Measurements from ENCODE around the gene PRR19. TPM values are rescaled to one million over a fixed set of nuclear protein-coding genes. Genes with fewer than 3 reads are reported as not detected.

Gene PRR19
- total RNA-seq, 1 experiment from 2014 or later, result 3.2 TPM

- H3K4me1 Mint-ChIP-seq, result peaks cover 10 to 17% of the 10 kb centered on the region in 2 experiments
- peak overlapping the region; percentile 80 to 89 for H3K4me3 Mint-ChIP-seq
- no peak overlapping the region for H3K9ac ChIP-seq (ENCODE audit: extremely low read depth, insufficient read length, low read length)
- no peak overlapping the region for H3K18ac ChIP-seq (ENCODE audit: insufficient read length, low read depth, low read length)
- H3K4ac ChIP-seq (ENCODE audit: low read depth, low read length), result no peak overlapping the region
- no peaks in the 10 kb centered on the region for H3K9me3 Mint-ChIP-seq
- no peak overlapping the region for H3T11ph ChIP-seq (ENCODE audit: low read length)
- H3K23me2 ChIP-seq (ENCODE audit: insufficient read length, low read depth, low read length, poor library complexity, severe bottlenecking), result peaks cover 19% of the 10 kb centered on the region
- DNase-seq, result no peak
- peaks cover 47% of the 10 kb centered on the region for H3K27me3 Mint-ChIP-seq (ENCODE audit: low read depth)
- H4K8ac ChIP-seq (replicated peaks; ENCODE audit: insufficient read length, low read depth, low read length), result no peak overlapping the region
- H3K36me3 Mint-ChIP-seq (ENCODE audit: insufficient read depth in 1 of 3, low read depth in 3 of 3), result peaks cover 0 to 3% (median 0%) of the 10 kb centered on the region in 3 experiments; a peak in 2 of 7 replicates
- H3K79me2 ChIP-seq (ENCODE audit: insufficient read depth, low read length), result peaks cover 3% of the 10 kb centered on the region; the same call in 1 of the 2 replicates
- no peaks in the 10 kb centered on the region for H3K9me3 ChIP-seq (ENCODE audit: control insufficient read depth, low read depth, low read length)
- peaks cover 8% of the 10 kb centered on the region for H3K79me1 ChIP-seq (ENCODE audit: insufficient read depth, low read depth, low read length, poor library complexity, severe bottlenecking)
- H4K20me1 ChIP-seq (ENCODE audit: control insufficient read depth, insufficient read depth, insufficient read length), result no peaks in the 10 kb centered on the region
- no peaks in the 10 kb centered on the region for H3K27me3 ChIP-seq (ENCODE audit: insufficient read depth, low read length)
- no peak overlapping the region for H2BK120ac ChIP-seq (ENCODE audit: low read depth, low read length, poor library complexity, severe bottlenecking)
- H4K5ac ChIP-seq (ENCODE audit: insufficient read length, low read depth, low read length), result no peak overlapping the region
- peak overlapping the region; percentile 54; the same call in 1 of the 2 replicates for H3K14ac ChIP-seq (ENCODE audit: insufficient read depth, low read length)
- no peak overlapping the region for H2AFZ ChIP-seq (ENCODE audit: low read length)
- no peak overlapping the region for H3K56ac ChIP-seq (ENCODE audit: insufficient read length, low read depth, low read length)
- WGBS (ENCODE audit: extremely low coverage, insufficient read length, low lambda C conversion rate), result no CpG with 5 or more reads among the region's 92 CpGs
- no peak; the same call in 2 of the 3 replicates for TF ChIP-seq CTCF (conservative IDR thresholded peaks at IDR 0.05)
- no peak overlapping the region for H3K27ac Mint-ChIP-seq
- H2BK15ac ChIP-seq (ENCODE audit: low read depth, low read length), result no peak overlapping the region
- H2BK5ac ChIP-seq (ENCODE audit: insufficient read length, low read length), result no peak overlapping the region
- H3K4me1 ChIP-seq (ENCODE audit: insufficient read depth, low read length), result no peaks in the 10 kb centered on the region; the same call in 1 of the 2 replicates
- no peak overlapping the region for H2AK5ac ChIP-seq (ENCODE audit: insufficient read length, low read length)
- H3K27ac ChIP-seq (ENCODE audit: insufficient read length, low read depth, low read length), result no peak overlapping the region
- H3K23ac ChIP-seq (ENCODE audit: insufficient read length, low read depth, low read length), result no peak overlapping the region
- no peak overlapping the region for H2BK12ac ChIP-seq (ENCODE audit: insufficient read length, low read depth, low read length)
- H4K91ac ChIP-seq (ENCODE audit: insufficient read length, low read depth, low read length), result no peak overlapping the region
- H2BK20ac ChIP-seq (ENCODE audit: low read depth, low read length, poor library complexity, severe bottlenecking), result no peak overlapping the region
- peak overlapping the region; percentile 62 for H3K4me2 ChIP-seq (ENCODE audit: insufficient read depth, insufficient read length, low read length)
These were observed 22.1 kb downstream of the PRR19 start for GRCh38 chr19:42323852-42324654.
